HG02981 (cell line): ENCODE data around the gene NCAM2.

Source experiments
- ATAC-seq: cut with Tn5 transposase; IDR thresholded peaks from one replicate; pipeline ENCODE4 v1.9.1; 2021; ENCODE audit warnings: mild to moderate bottlenecking, moderate library complexity; ENCODE audit not compliant: unreplicated experiment

NCAM2 gene

DNA sequence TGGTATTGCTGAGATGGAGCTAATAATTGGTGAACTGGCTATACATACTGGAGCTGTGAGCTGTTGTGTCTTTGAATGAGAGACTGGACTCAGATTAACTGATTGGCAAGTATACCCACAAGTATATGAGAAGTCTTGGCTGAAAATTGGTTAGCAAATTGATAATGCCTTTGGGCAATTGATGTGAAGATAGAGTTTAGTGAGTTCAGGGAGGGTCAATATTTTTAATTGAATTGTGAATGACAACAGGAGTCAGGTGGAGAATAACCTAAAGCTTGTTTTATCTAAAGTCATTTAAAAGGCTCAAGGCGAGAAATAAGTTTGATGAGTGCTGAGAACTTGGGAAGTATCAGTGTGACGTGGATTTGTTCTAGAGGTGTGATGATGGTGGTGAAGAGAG is 27.5 kb downstream of the NCAM2 start:
- ATAC-seq, result no peak

DNA sequence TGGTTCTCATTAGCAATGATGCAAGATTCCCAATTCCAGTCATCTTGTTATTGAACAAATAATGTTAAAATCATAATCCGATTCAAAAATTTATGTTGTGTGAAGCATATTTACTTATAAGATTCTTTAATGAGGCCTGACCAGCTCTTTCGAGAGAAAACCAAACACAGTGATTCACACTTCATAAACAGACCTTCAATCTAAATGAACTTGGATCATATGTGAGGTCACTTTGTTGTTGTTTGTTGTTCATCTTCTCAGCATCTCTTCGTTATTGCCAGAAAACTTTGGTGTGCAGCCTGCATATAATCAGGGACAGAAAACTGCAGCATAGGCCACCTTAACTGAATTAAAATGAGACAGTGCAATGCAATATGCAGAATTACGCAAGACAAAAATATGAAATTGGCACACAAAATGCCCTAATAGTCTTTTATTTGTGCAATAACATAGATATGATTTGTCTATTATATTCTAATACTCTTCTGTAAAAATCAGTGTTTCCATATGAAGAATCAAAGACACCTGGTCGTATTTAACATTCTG is 30.1 kb downstream of the NCAM2 start:
- ATAC-seq, result no peak

DNA sequence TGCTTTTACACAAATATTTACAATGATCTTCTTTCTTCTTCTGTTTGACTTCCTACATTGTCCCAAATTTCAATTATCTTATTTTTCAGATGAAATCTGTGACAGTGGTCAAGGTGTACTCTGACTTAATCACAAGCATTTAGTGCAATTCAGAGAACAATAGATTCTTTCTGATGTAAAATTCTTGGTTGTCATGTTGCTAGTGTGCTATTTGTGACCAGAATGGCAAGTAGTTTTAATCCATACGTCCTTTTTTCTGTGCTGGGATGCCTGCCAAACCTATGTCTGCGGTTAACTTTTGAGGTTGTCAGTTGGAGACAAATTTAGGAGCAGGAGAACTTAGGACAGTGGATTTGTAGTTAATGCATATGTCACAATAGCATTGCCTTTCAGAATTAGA is 31.0 kb downstream of the NCAM2 start:
- no peak for ATAC-seq

DNA sequence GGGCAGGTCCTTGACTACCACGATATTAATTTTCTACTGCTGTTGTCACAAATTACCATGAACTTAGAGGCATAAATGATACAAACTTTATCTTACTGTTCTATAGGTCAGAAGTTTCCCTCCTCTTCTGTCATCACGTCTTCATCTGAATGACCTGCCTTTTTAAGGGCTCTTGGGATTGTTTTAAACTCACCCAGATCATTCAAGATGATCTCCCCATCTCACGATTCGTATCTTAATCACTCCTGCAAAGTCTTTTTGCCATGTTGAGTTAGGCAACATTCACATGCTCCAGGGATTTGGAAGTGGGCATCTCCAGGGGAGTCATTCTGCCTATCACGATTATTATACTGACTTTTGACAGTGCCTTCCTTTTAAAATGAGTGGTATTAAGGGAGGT is 32.1 kb downstream of the NCAM2 start:
- ATAC-seq, result no peak

DNA sequence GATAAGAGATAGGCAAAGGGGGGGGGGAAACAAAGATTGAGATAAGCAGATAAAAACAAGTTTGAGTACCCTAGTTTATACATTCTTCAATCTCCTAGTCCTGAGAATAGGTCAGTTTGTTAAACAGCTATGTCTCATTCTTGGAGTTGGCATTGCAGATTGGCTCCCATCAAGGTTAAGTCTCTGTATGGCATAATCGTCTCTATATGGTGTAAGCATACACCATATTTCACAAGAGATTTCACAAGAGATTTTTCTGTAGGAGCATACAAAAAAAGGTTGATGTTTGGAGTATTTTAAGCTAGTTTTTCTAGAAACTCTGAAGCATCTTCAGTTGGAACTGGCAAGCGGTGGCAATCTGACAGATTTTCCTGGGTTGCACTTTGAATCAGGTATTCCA is 35.8 kb downstream of the NCAM2 start:
- ATAC-seq, result no peak

DNA sequence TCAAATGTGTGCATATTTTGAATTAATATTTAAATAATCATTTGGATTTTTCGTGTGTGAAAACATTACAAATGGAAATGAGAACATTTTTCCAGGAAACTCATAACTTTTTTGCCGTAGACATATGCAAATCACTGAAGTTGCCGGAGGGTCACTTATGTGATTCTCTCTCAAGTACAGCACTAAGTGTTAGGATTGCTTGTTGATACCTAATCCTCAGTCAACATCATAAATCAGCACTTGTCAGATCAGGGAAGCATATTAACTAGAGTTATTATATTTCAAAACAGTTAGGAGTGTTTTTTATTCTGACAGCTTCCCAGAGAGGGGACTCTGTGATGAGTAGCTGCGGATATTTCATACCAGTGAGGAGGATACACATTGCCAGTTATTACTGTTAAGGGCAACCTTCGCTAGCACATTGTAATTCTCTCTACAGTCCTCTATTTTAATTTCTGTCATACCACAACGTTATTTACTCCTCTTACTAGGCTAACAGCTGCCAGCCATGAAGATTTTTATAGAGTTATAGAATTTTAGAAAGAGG is 41.5 kb downstream of the NCAM2 start:
- ATAC-seq, result no peak

DNA sequence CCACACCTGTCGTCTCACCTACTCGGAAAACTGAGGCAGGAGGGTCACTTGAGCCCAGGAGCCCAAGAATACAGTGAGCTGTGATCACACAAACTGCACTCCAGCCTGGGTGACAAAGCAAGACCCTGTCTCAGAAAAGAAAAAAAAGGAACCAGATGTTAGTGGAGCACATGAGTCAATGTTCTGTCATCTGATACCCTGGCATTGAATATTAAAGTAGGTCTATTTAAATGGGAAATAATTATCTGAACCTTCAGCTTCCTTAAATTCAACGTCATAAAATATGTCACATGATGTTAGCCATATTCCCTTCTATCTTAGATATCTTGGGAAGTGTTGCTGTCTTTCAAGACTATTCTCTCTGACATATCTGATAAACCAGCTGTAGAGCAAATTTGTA is 47.3 kb downstream of the NCAM2 start:
- no peak for ATAC-seq

DNA sequence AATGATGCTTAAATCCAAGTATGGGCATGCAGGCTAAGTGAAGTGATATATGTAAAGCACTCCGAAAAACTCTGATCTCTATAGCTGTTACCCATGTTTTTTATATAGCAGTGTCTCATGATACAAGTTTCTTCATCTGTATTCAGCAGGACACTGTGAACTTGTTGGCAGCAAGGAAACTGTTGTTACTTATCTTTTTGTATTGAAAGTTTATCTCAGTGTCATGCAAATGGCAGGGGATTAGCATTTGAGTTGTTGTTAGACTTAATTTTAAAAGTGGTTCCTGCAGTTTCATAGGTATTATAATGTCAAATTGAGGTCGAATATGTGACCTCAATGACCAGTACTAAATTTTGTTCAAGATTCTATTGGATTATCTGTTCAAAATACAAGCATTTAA is 47.9 kb downstream of the NCAM2 start:
- ATAC-seq, result no peak

DNA sequence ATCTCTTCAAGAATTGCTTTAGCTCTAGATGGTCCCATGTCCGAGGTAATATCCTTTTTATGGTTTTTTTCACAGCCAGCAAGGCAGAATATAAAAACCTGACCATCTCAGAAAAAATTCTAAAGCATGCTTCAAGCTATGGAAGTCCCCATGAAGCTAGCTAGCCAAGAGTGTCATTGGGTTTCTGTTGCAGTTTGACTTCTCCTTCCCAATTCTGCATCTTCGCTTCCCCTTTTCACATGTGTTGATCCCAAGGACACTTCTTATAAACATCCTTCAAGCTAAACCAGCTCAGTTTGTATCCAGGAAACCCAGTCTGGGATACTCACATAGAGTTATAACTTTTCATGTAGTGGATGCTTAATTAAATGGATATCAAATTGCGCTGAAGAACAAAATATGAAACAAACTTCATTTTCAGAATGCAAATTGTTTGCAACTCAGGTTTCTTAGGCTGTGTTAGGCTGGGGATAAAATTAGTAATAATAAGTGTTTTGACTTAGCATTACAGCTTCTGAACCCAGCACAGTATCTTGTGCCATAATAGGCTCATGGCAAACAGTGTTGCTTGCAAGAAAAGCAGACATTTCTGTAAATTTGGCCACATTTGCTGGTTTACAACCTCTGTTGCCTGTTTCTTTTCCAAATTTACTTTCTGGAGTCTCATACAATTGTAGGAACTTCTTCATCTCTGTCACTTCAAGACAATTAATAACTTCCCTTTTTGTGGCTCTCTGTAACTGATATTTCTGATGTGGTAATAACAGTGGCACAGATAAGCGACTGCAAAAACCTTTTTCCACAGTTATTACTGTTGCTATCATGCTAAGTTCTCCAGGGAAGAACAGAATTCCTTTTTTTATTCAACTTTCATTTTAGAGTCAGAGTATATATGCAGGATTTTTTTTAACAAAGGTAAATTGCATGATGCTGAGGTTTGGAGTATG is 53.2 kb downstream of the NCAM2 start:
- ATAC-seq, result no peak

DNA sequence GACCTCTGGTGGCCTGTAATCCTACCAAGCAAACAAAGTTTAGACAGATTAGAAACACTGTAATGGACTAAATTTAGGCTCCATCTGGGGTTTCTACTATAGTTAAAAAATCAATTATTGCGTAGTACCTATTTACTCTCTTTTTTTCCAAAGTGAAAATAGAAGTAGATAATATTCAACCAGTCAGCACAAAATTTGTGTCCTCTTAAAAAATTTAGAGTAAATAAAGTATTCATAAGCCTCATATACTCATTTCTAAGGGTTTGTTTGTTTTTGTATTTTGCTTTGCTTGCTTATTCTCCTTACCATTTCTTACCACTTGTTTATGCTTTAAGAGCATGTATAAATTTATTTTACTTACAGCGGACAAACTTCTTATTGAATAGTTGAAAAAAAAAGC is 54.5 kb downstream of the NCAM2 start:
- ATAC-seq, result no peak

DNA sequence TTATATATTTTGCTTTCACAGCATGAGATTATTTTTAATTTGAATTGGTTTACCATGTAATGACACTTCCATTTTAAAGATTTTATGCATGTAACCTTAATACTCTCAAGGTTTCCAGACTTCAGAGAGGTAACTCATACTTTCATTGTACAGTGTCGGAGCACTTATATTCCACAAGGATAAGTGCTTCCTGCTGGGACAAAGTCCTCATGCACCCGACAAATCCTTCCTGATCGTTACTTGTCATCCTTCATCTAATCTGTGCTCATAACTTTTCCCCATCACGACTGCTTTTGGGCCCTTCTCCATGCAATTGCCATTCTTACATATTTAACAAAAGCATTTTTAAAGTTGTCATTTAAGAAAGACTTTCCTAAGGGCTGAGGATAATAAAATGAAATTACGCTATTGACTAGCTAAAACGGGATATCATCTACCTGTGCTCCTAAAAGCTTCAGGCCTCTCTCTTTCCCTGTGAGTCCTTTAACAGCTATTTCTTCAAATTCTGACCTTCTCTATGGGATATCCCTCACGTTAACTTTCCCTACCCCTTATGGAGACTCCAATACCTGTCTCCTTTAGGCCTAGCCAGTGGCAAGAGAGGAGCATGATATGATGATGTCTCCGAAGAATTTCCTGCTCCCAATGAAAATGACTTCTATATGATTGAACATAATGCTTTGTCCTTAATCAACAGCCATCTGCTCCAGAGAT is 59.3 kb downstream of the NCAM2 start:
- ATAC-seq, result no peak

DNA sequence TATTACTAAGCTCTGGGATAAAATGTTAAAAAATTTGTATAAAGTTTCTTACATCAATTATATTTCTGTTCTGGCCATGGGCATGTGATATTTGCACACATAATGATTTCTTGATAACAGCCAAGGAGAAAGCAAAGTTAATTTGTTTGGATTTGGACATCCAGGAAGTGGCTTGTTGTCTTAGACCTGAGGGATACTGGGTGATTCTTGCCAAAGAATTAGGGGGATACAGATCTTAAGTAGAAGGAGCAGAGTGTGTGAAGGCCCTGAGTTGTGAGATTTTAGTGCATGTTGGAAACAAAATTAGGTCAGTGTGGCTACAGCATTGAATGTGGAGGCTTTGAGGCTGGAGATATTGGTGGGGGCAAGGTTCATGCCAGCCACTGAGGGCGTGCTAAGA is 65.6 kb downstream of the NCAM2 start:
- ATAC-seq, result no peak

DNA sequence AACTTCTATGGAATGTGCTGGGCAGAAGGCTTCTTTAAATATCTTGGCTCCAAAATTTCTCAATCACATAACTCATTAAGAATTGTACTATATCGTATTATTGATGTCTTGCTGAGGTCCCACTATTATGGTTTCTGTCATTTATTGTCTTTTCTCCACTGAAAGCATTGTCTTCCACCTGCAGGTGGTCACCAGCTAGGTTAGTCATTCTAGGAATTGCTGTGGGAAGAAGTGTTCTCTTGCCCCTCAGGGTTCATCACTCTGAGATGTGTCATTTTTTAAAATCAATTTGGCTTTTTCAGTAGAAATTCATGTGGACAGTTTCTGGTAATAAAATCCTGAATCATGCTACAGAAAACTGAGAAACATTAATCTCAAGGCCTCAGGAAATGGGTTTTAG is 66.1 kb downstream of the NCAM2 start:
- ATAC-seq, result no peak

DNA sequence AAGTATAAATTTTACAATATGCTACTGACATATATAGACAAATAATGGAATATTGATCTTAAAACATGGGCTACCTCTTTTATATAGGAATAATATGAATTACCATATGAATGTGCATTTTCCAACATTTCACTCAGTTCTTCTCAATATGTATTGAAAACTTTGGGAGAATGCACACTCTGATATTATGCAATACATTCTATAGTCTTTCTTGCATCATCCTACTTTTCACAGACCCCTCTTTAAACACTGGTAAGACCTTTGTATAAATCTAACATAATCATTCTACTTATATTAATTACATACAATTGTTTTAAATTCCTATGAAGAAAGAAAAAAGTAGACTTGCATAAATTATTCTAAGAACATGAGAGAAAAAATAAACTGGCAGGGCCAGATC is 69.2 kb downstream of the NCAM2 start:
- no peak for ATAC-seq

DNA sequence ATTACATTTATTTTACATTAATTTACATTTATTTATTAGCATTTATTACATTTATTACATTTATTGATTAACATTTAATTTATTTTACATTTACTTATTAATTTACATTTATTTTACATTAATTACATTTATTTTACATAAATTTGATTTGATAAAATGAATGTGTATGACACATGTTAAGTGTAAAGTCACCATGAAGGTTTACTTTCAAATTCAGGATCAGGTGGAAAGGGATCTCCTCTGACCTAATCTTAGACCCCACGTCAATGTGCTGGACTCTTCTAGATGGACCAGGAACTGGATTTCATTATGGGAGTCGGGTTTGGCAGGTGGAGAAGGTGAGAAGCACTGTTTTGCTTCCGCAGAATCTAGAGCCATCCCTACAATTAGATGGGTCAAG is 76.1 kb downstream of the NCAM2 start:
- no peak for ATAC-seq

DNA sequence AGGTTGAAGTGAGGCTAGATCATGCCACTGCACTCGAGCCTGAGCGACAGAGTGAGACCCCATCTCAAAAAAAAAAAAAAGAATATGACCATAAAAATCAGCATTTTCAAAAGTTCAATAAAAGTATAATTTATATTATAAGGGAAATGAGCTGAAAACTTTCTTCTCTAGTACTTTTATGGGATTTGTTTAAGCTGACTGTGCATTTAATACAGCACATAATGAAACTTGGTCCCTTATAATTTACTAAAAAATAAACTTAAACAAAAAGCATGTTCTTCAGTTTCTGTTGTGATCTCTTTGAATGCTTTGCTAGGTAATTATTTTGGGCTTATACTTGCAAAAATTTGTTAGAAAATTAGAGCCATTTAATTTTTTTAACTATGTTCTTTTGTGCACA is 77.8 kb downstream of the NCAM2 start:
- no peak for ATAC-seq

DNA sequence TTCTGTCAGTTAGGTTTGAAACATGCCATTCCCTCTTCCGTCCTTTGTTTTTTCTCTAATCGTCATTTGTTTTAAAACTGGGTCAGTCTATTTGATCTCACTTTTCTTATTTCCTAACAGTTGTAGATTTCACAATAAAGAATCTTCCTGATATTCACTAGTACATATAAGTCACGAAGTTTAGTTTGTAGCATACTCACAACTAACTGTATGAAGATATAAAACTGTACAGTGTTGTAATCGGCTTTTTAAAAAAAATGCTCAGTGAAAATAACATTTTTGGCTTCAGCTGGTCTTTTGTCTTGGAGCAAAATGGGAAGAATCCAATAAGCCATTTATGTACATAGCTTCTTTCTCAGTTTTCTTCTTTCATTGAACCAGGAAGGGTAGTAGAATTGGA is 78.3 kb downstream of the NCAM2 start:
- ATAC-seq, result no peak

DNA sequence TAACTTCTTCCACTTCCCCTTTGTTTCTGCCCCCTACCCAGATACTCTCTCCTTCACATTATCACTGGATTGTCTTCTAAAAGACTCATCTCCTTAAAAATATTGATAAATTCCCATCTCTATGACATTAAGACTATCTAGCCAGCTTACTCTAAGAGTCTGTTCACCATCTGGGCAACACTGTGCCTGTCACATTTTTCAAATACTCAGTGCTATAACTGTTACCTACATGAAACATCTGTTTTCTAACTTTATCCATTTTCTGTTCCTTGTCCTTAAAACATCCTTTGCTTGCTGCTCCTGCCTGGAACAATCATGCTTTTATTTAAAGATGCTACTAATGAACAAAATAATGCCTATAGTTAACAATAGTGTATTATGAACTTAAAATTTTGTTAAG is 81.4 kb downstream of the NCAM2 start:
- ATAC-seq, result no peak

DNA sequence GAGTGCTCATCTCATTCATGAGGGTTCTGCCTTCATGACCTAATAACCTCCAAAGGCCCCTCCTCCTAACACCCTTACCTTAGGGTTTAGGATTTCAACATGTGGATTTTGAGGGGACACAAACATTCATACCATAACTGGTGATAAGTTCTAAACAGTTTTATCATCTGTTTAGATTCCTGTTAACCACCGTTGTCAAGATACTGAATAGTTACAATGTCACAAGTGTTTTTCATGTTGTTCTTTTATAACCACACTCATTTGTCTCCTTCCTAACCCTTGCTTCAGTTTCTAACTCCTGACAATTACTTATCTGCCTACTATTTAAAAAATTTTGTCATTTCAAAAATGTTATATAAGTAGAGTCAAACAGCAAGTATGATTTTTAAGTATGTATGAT is 86.0 kb downstream of the NCAM2 start:
- no peak for ATAC-seq

DNA sequence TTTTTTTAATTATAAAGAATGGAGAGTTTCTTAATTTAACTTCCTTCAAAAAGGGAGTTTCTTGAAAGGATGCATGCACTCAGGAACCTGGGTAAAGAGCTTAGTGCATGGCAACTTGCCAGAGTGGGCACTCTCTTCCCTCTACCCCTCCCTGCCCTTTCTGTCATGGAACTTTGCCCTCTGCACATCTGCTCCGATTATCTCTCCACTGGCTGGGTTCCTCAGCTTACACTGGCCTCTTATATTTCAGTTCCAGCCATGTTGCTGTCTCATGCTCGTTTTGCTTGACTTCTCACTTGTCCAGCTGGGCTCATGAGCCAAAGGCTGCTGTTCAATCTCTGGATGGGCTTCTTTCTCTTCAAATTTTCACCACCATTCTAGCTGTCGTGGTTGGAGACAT is 87.0 kb downstream of the NCAM2 start:
- no peak for ATAC-seq

DNA sequence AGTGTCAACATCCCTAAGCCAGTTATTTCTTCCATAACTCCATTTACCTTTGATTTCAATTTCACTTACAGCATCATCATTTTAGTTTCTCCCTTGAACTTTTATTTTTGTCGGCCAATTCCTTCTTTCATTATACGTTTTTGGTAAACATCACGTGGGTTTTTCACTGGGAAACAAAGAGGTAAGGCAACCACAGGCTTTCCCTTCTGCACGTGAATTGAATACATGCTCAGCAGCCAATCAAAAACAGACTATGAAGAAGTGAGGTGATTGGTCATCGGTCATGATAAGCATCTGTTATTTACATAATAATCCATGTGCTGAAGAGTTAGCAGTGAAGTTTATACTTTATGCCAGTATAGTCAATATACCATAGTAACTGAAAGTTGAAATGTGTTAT is 98.7 kb downstream of the NCAM2 start:
- no peak for ATAC-seq

DNA sequence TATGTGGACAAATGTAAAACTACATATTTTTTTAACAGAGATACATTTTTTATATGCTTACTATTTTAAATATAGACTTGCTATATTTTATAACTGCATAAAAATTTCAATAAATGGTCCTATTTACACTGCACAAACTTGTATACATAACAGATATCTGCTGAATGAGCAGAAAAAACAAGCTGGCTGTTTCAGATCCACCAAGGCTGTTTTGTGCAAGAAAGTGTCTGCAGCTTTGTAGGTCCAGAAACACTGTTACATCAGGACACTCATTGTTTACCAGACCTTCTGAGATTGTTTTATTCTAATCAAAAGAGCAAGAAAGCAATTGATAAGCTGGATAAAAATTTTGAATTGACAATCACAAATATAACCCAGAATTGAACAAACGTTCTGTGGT is 99.3 kb downstream of the NCAM2 start:
- ATAC-seq, result no peak
